K562 (cell line): ENCODE results near the gene ASIC3. TPM values are rescaled to one million over a fixed set of nuclear protein-coding genes. Genes with fewer than 3 reads are reported as not detected.
A peak's percentile ranks its signal among the peaks of the same experiment; 100 is the strongest.

Experiments used
- ATF7 ChIP-seq: fragments of 450-650 bp; IDR thresholded peaks from 2 replicates; pipeline ENCODE4 v1.7.1; 2014; ENCODE audit warnings: mild to moderate bottlenecking, moderate library complexity
- FOXJ3 ChIP-seq: sonication (generic); formaldehyde crosslinking; IDR thresholded peaks from 2 replicates; pipeline ENCODE4 v1.4.0; 2020; ENCODE audit warnings: mild to moderate bottlenecking, missing genetic modification reagents
- GTF2B ChIP-seq: IDR thresholded peaks from 2 replicates; pipeline ENCODE4 v1.6.1; 2011; ENCODE audit not compliant: insufficient read length; ENCODE audit errors: extremely low read depth
- MED1 ChIP-seq: sonication (generic); formaldehyde crosslinking; IDR thresholded peaks from 2 replicates; pipeline ENCODE4 v1.8.1; 2023; ENCODE audit warnings: missing genetic modification reagents, borderline replicate concordance
- MGA ChIP-seq: fragments of 450-650 bp; IDR thresholded peaks from 2 replicates; pipeline ENCODE4 v1.6.1; 2016; ENCODE audit warnings: mild to moderate bottlenecking, moderate library complexity
- NFE2 ChIP-seq: IDR thresholded peaks from 2 replicates; pipeline ENCODE4 v1.6.1; 2014; ENCODE audit warnings: antibody characterized with exemption, low read depth
- NFIC ChIP-seq: fragments of 450-650 bp; IDR thresholded peaks from 2 replicates; pipeline ENCODE4 v1.6.1; 2017; ENCODE audit warnings: mild to moderate bottlenecking, inconsistent platforms
- POLR2B ChIP-seq: fragments of 450-650 bp; IDR thresholded peaks from 2 replicates; pipeline ENCODE4 v1.6.1; 2018; ENCODE audit warnings: low read depth; ENCODE audit not compliant: partially characterized antibody
- PPARD ChIP-seq: fragments of 250-450 bp; sonication (Bioruptor Pico); IDR thresholded peaks from 2 replicates; pipeline ENCODE4 v1.8.0; 2022; ENCODE audit warnings: inconsistent platforms, mild to moderate bottlenecking, moderate library complexity
- SMARCE1 ChIP-seq: fragments of 450-650 bp; IDR thresholded peaks from 2 replicates; pipeline ENCODE4 v1.7.1; 2016; ENCODE audit warnings: mild to moderate bottlenecking
- SNAPC5 ChIP-seq: fragments of 250-450 bp; sonication (Bioruptor Pico); IDR thresholded peaks from 2 replicates; pipeline ENCODE4 v1.8.0; 2021; ENCODE audit warnings: moderate library complexity, mild to moderate bottlenecking, inconsistent platforms
- TGIF2 ChIP-seq: sonication (generic); formaldehyde crosslinking; IDR thresholded peaks from 2 replicates; pipeline ENCODE4 v1.8.1; 2022; ENCODE audit warnings: mild to moderate bottlenecking, missing genetic modification reagents, moderate library complexity
- TRIM24 ChIP-seq, 2 experiments: fragments of 450-650 bp; IDR thresholded peaks; 2 replicates each; pipeline ENCODE4 v1.6.1; 2016
- TRIM28 ChIP-seq: fragments of 450-650 bp; IDR thresholded peaks from 2 replicates; pipeline ENCODE4 v1.6.1; 2017
- ZNF175 ChIP-seq: fragments of 200-800 bp; sonication (Bioruptor generic); IDR thresholded peaks from 2 replicates; pipeline ENCODE4 v1.6.1; 2016; ENCODE audit warnings: low read depth, mild to moderate bottlenecking, missing genetic modification characterization, missing compliant biosample characterization
- ZNF24 ChIP-seq: fragments of 450-650 bp; IDR thresholded peaks from 2 replicates; pipeline ENCODE4 v1.6.1; 2016
- ZNF263 ChIP-seq: sonication (generic); formaldehyde crosslinking; IDR thresholded peaks from 2 replicates; pipeline ENCODE4 v1.8.0; 2022; ENCODE audit warnings: mild to moderate bottlenecking, missing genetic modification reagents, borderline replicate concordance
- ZNF780A ChIP-seq: fragments of 250-450 bp; sonication (Bioruptor Pico); IDR thresholded peaks from 2 replicates; pipeline ENCODE4 v1.5.0; 2021; ENCODE audit warnings: mild to moderate bottlenecking
- polyA plus RNA-seq, 8 experiments: library from polyadenylated mRNA; depleted of rRNA in 4 of 8; stranded (reverse) in 5 of 8; unstranded in 3 of 8; fragments of >200 nt; fragmentation: Nextera tagmentation in 2 of 8; fragmentation: Illumina TruSeq in 1 of 8; extraction: Ambion mirVana in 2 of 8; extraction: Trizol in 1 of 8; gene quantifications; 2 replicates each; pipeline versions ENCODE4 v1.2.1 to v1.2.3, GENCODE V29; 2011 to 2014; ENCODE audit warnings: inconsistent platforms in 1 of 8, missing spikeins in 1 of 8
- total RNA-seq, 7 experiments: library from RNA; depleted of rRNA in 6 of 7; stranded (reverse); fragments of >200 nt in 6 of 7; fragmentation: Illumina TruSeq in 2 of 7; extraction: Trizol in 2 of 7; gene quantifications; 2 replicates each; pipeline versions ENCODE4 v1.2.1 to v1.2.3, GENCODE V29; 2011 to 2021; ENCODE audit warnings: low replicate concordance in 1 of 7

Gene ASIC3
- total and polyA plus RNA-seq, 9 of the 15 experiments (the other 6 are each of a cell fraction or from before 2014, with no cell fraction given): 0.11 to 5.0 (median 0.87) TPM

- no peak for TF ChIP-seq FOXJ3 (CRISPR knock-in tag)
- TF ChIP-seq TRIM28: no peak
- TF ChIP-seq ZNF263 (CRISPR knock-in tag): peak; percentile 65; the same call in 1 of the 2 replicates
- TF ChIP-seq MED1 (CRISPR knock-in tag): no peak
- peak; percentile 76 for TF ChIP-seq ATF7
- no peak for TF ChIP-seq TRIM24 (IDR thresholded peaks at IDR 0.05)
- peak; percentile 90 for TF ChIP-seq POLR2B
- TF ChIP-seq SMARCE1: no peak; the same call in 1 of the 2 replicates
- no peak for TF ChIP-seq GTF2B
- TF ChIP-seq SNAPC5 (CRISPR knock-in tag): no peak
- peak; percentile 50; the same call in 1 of the 2 replicates for TF ChIP-seq ZNF175
- TF ChIP-seq PPARD (CRISPR knock-in tag): no peak
- no peak for TF ChIP-seq ZNF24
- TF ChIP-seq NFE2: 0 out of 2 replicates have a peak, but pooled peaks have one; percentile 20
- no peak; the same call in 1 of the 2 replicates for TF ChIP-seq TGIF2 (CRISPR knock-in tag)
- TF ChIP-seq NFIC: peak; percentile 55
- TF ChIP-seq MGA: no peak
- no peak for TF ChIP-seq ZNF780A (CRISPR knock-in tag)
Observed at GRCh38 chr7:151080522-151081169, 32.3 kb downstream of the ASIC3 start, which contains the start of gene FASTK (continued).
